ENCODE data around the gene C1QL4.
A peak's percentile ranks its signal among the peaks of the same experiment; 100 is the strongest.

- no peak for TF ChIP-seq JUN (IDR thresholded peaks at IDR 0.05)
- TF ChIP-seq ZC3H11A (IDR thresholded peaks at IDR 0.05) = no peak
- TF ChIP-seq CTCF (IDR thresholded peaks at IDR 0.05) = peak; percentile 24; the same call in 2 of the 3 replicates
Observed at GRCh38 chr12:49298160-49298559, 38.8 kb downstream of the C1QL4 start.
